Activated naive CD4-positive, alpha-beta T cell treated with anti-CD3 and anti-CD28 coated beads for 36 hours (primary cell): ENCODE results near the gene EPHA2. TPM values are rescaled to one million over a fixed set of nuclear protein-coding genes. Genes with fewer than 3 reads are reported as not detected.

ENCODE experiments used
- CTCF ChIA-PET: fragments of 350-600 bp; sonication (Branson Sonifier 250); formaldehyde crosslinking; loops from one replicate; lab custom pipeline; 2021; ENCODE audit warnings: antibody characterized with exemption; lab: Charles Lee
- DNase-seq: peaks from one replicate; pipeline ENCODE4 v3.0.0-alpha.2; 2020
- H3K27ac Mint-ChIP-seq: one replicate; pipeline ENCODE4 v1.8.0; 2021; ENCODE audit warnings: mild to moderate bottlenecking, mixed read lengths
- H3K27me3 Mint-ChIP-seq: one replicate; pipeline ENCODE4 v1.8.0; 2021; ENCODE audit warnings: low read depth, mixed read lengths
- H3K36me3 Mint-ChIP-seq: one replicate; pipeline ENCODE4 v1.8.0; 2021; ENCODE audit warnings: low read depth, mixed read lengths
- H3K4me1 Mint-ChIP-seq: one replicate; pipeline ENCODE4 v1.8.0; 2021; ENCODE audit warnings: low read depth, mixed read lengths
- H3K4me3 Mint-ChIP-seq: one replicate; pipeline ENCODE4 v1.8.0; 2021; ENCODE audit warnings: mild to moderate bottlenecking, moderate library complexity, mixed read lengths
- H3K9me3 Mint-ChIP-seq: one replicate; pipeline ENCODE4 v1.8.0; 2021; ENCODE audit warnings: mixed read lengths
- intact Hi-C: fragments of 100-400 bp; cut with micrococcal nuclease; formaldehyde crosslinking; loops from one replicate; pipeline ENCODE4 v1.15.1; 2023
- total RNA-seq, 2 experiments: library from RNA; stranded (reverse); gene quantifications; one replicate each; pipeline ENCODE4 v1.2.3, GENCODE V29; 2021

EPHA2 gene
- total RNA-seq, 2 experiments from 2014 or later: 0.29 to 0.54 TPM

- H3K4me3 Mint-ChIP-seq: no peak overlapping the region
- no peak overlapping the region for H3K27ac Mint-ChIP-seq
- intact Hi-C loops: loop anchor here (10.0 kb wide), 1 partner anchor 387 kb away; no protein-coding TSS in a partner anchor
- DNase-seq: no peak
- H3K4me1 Mint-ChIP-seq: no peaks in the 10 kb centered on the region
- H3K27me3 Mint-ChIP-seq: no peaks in the 10 kb centered on the region
- no peaks in the 10 kb centered on the region for H3K9me3 Mint-ChIP-seq
- CTCF ChIA-PET: interaction anchor here (2.2 to 3.9 kb wide), 2 partner anchors 100 to 103 kb away, joined by 11 to 17 read pairs; no protein-coding TSS in a partner anchor
- no peaks in the 10 kb centered on the region for H3K36me3 Mint-ChIP-seq
These were observed 26.2 kb upstream of the EPHA2 start for GRCh38 chr1:16181887-16182719.

GRCh38 chr1:16180291-16180824, 24.5 kb upstream of the EPHA2 start:
- CTCF ChIA-PET: interaction anchor here (1.0 to 3.9 kb wide), 3 partner anchors 24 to 102 kb away, joined by 6 to 17 read pairs (median 11); no protein-coding TSS in a partner anchor

GRCh38 chr1:16178596-16179497, 23.0 kb upstream of the EPHA2 start:
- CTCF ChIA-PET: interaction anchor here (0.7 to 1.8 kb wide), 2 partner anchors 96 to 97 kb away, joined by 3 to 5 read pairs; no protein-coding TSS in a partner anchor
- no peaks in the 10 kb centered on the region for H3K36me3 Mint-ChIP-seq
- H3K4me1 Mint-ChIP-seq: no peaks in the 10 kb centered on the region
- no peak for DNase-seq
- no peak overlapping the region for H3K27ac Mint-ChIP-seq
- H3K27me3 Mint-ChIP-seq: no peaks in the 10 kb centered on the region
- intact Hi-C loops: no loop called here
- no peaks in the 10 kb centered on the region for H3K9me3 Mint-ChIP-seq
- no peak overlapping the region for H3K4me3 Mint-ChIP-seq

More at GRCh38 chr1:16180291-16180824, 24.5 kb upstream of the EPHA2 start:
- no peaks in the 10 kb centered on the region for H3K36me3 Mint-ChIP-seq
- no peaks in the 10 kb centered on the region for H3K27me3 Mint-ChIP-seq
- no peaks in the 10 kb centered on the region for H3K4me1 Mint-ChIP-seq
- no peak overlapping the region for H3K4me3 Mint-ChIP-seq
- DNase-seq: no peak
- no peaks in the 10 kb centered on the region for H3K9me3 Mint-ChIP-seq
- intact Hi-C loops: loop anchor here (10.0 kb wide), 1 partner anchor 386 kb away; no protein-coding TSS in a partner anchor
- H3K27ac Mint-ChIP-seq: no peak overlapping the region

GRCh38 chr1:16177306-16177705, 21.4 kb upstream of the EPHA2 start:
- H3K4me3 Mint-ChIP-seq: no peak overlapping the region
- no peaks in the 10 kb centered on the region for H3K36me3 Mint-ChIP-seq
- H3K27ac Mint-ChIP-seq: no peak overlapping the region
- H3K4me1 Mint-ChIP-seq: no peaks in the 10 kb centered on the region
- H3K27me3 Mint-ChIP-seq: no peaks in the 10 kb centered on the region
- CTCF ChIA-PET: no interaction called here
- intact Hi-C loops: no loop called here
- no peak for DNase-seq
- no peaks in the 10 kb centered on the region for H3K9me3 Mint-ChIP-seq

GRCh38 chr1:16176653-16177052, 20.8 kb upstream of the EPHA2 start:
- CTCF ChIA-PET: no interaction called here
- no peak overlapping the region for H3K27ac Mint-ChIP-seq
- intact Hi-C loops: no loop called here
- no peaks in the 10 kb centered on the region for H3K9me3 Mint-ChIP-seq
- H3K27me3 Mint-ChIP-seq: no peaks in the 10 kb centered on the region
- H3K36me3 Mint-ChIP-seq: no peaks in the 10 kb centered on the region
- no peaks in the 10 kb centered on the region for H3K4me1 Mint-ChIP-seq
- H3K4me3 Mint-ChIP-seq: no peak overlapping the region
- no peak for DNase-seq

GRCh38 chr1:16175610-16176553, 20.0 kb upstream of the EPHA2 start:
- H3K27ac Mint-ChIP-seq: no peak overlapping the region
- no peaks in the 10 kb centered on the region for H3K9me3 Mint-ChIP-seq
- DNase-seq: no peak
- no peak overlapping the region for H3K4me3 Mint-ChIP-seq
- H3K36me3 Mint-ChIP-seq: no peaks in the 10 kb centered on the region
- no peaks in the 10 kb centered on the region for H3K27me3 Mint-ChIP-seq
- no peaks in the 10 kb centered on the region for H3K4me1 Mint-ChIP-seq
- CTCF ChIA-PET: interaction anchor here (0.6 kb wide), 1 partner anchor 62 kb away, joined by 5 read pairs; no protein-coding TSS in a partner anchor
- intact Hi-C loops: no loop called here

GRCh38 chr1:16174886-16175598, 19.2 kb upstream of the EPHA2 start:
- no peak overlapping the region for H3K27ac Mint-ChIP-seq
- intact Hi-C loops: no loop called here
- H3K27me3 Mint-ChIP-seq: no peaks in the 10 kb centered on the region
- H3K4me1 Mint-ChIP-seq: no peaks in the 10 kb centered on the region
- DNase-seq: no peak
- no peaks in the 10 kb centered on the region for H3K36me3 Mint-ChIP-seq
- CTCF ChIA-PET: interaction anchor here (0.6 kb wide), 1 partner anchor 61 kb away, joined by 5 read pairs; no protein-coding TSS in a partner anchor
- H3K4me3 Mint-ChIP-seq: no peak overlapping the region
- H3K9me3 Mint-ChIP-seq: no peaks in the 10 kb centered on the region

- Mint-ChIP-seq H3K27ac (no peak overlapping the region), H3K36me3 (no peaks in the 10 kb centered on the region), H3K4me1 (peaks cover 3% of the 10 kb centered on the region), H3K9me3 (no peaks in the 10 kb centered on the region), H3K4me3 (no peak overlapping the region), H3K27me3 (no peaks in the 10 kb centered on the region)
- intact Hi-C loops: no loop called here
- CTCF ChIA-PET: no interaction called here
- DNase-seq: no peak
These were observed 18.5 kb upstream of the EPHA2 start for GRCh38 chr1:16174261-16174868.

- H3K9me3 Mint-ChIP-seq: no peaks in the 10 kb centered on the region
- H3K4me3 Mint-ChIP-seq: no peak overlapping the region
- intact Hi-C loops: no loop called here
- DNase-seq: no peak
- H3K27me3 Mint-ChIP-seq: no peaks in the 10 kb centered on the region
- H3K27ac Mint-ChIP-seq: no peak overlapping the region
- peaks cover 9% of the 10 kb centered on the region for H3K4me1 Mint-ChIP-seq
- CTCF ChIA-PET: no interaction called here
- no peaks in the 10 kb centered on the region for H3K36me3 Mint-ChIP-seq
These were observed 17.8 kb upstream of the EPHA2 start for GRCh38 chr1:16173447-16174260.

GRCh38 chr1:16172964-16173446, 17.1 kb upstream of the EPHA2 start:
- H3K27me3 Mint-ChIP-seq: no peaks in the 10 kb centered on the region
- intact Hi-C loops: no loop called here
- DNase-seq: no peak
- H3K9me3 Mint-ChIP-seq: no peaks in the 10 kb centered on the region
- peaks cover 16% of the 10 kb centered on the region for H3K4me1 Mint-ChIP-seq
- CTCF ChIA-PET: no interaction called here
- no peak overlapping the region for H3K27ac Mint-ChIP-seq
- H3K4me3 Mint-ChIP-seq: no peak overlapping the region
- no peaks in the 10 kb centered on the region for H3K36me3 Mint-ChIP-seq
